Neutrophil (primary cell): ENCODE data around the gene TPM4.

Experiments
- H3K27ac ChIP-seq: fragments of 200-600 bp; sonication (generic); 2 replicates; pipeline ENCODE4 v1.5.1; 2016; ENCODE audit warnings: mild to moderate bottlenecking, moderate library complexity
- H3K27me3 ChIP-seq: fragments of 200-600 bp; sonication (generic); 2 replicates; pipeline ENCODE4 v1.6.0; 2016; ENCODE audit warnings: mild to moderate bottlenecking
- H3K36me3 ChIP-seq: fragments of 200-600 bp; sonication (generic); 2 replicates; pipeline ENCODE4 v1.5.1; 2017
- H3K4me1 ChIP-seq, 2 experiments: fragments of 200-600 bp in 1 of 2; sonication (generic) in 1 of 2; 1 replicate in 1 of 2; 2 replicates in 1 of 2; pipeline versions ENCODE4 v1.5.1 to v1.6.1; 2013 to 2016; ENCODE audit warnings: low read depth in 1 of 2, low read length in 1 of 2, mild to moderate bottlenecking in 1 of 2, moderate library complexity in 1 of 2; ENCODE audit not compliant: control insufficient read depth in 1 of 2, insufficient read depth in 1 of 2
- H3K4me3 ChIP-seq, 2 experiments: fragments of 200-600 bp in 1 of 2; sonication (generic) in 1 of 2; 1 replicate in 1 of 2; 2 replicates in 1 of 2; pipeline ENCODE4 v1.5.1; 2013 to 2016; ENCODE audit warnings: low read depth in 1 of 2, low read length in 1 of 2, mild to moderate bottlenecking in 1 of 2, moderate library complexity in 1 of 2
- H3K9me3 ChIP-seq: fragments of 200-600 bp; sonication (generic); 2 replicates; pipeline ENCODE4 v1.5.1; 2016
- TF ChIP-seq, protein P1 (sequence below): fragments of 200-600 bp; sonication (generic); IDR thresholded peaks from 2 replicates; pipeline ENCODE4 v1.5.1; 2016; ENCODE audit warnings: antibody characterized with exemption

The TPM4 gene

DNA sequence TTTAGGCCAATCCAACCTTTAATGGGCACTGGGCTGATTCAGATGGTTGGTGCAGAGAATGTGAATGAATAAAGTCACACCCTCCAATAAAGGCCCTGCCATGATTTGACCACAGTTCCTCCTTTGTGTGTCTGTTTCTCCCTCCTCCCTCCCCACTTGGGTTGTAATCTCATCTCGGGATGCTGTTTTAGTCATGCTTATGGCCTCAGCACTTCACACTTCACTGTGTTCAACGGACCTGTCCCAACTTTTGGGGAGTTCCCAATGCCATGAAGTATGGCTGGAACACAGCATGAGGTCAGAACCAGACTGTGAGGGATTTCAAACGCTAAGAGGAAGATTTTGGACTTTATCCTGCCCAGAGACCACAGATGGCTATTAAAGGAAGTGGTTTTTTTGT lies 29.8 kb downstream of the TPM4 start:
- Histone ChIP-seq H3K4me3 (no peak overlapping the region), H3K27me3 (no peaks in the 10 kb centered on the region), H3K9me3 (no peaks in the 10 kb centered on the region), H3K27ac (peak overlapping the region; percentile 22), H3K36me3 (peaks cover 28% of the 10 kb centered on the region), H3K4me1 (peaks cover 6 to 7% of the 10 kb centered on the region in 2 experiments)
- TF ChIP-seq, protein P1, sequence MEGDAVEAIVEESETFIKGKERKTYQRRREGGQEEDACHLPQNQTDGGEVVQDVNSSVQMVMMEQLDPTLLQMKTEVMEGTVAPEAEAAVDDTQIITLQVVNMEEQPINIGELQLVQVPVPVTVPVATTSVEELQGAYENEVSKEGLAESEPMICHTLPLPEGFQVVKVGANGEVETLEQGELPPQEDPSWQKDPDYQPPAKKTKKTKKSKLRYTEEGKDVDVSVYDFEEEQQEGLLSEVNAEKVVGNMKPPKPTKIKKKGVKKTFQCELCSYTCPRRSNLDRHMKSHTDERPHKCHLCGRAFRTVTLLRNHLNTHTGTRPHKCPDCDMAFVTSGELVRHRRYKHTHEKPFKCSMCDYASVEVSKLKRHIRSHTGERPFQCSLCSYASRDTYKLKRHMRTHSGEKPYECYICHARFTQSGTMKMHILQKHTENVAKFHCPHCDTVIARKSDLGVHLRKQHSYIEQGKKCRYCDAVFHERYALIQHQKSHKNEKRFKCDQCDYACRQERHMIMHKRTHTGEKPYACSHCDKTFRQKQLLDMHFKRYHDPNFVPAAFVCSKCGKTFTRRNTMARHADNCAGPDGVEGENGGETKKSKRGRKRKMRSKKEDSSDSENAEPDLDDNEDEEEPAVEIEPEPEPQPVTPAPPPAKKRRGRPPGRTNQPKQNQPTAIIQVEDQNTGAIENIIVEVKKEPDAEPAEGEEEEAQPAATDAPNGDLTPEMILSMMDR, result no peak

DNA sequence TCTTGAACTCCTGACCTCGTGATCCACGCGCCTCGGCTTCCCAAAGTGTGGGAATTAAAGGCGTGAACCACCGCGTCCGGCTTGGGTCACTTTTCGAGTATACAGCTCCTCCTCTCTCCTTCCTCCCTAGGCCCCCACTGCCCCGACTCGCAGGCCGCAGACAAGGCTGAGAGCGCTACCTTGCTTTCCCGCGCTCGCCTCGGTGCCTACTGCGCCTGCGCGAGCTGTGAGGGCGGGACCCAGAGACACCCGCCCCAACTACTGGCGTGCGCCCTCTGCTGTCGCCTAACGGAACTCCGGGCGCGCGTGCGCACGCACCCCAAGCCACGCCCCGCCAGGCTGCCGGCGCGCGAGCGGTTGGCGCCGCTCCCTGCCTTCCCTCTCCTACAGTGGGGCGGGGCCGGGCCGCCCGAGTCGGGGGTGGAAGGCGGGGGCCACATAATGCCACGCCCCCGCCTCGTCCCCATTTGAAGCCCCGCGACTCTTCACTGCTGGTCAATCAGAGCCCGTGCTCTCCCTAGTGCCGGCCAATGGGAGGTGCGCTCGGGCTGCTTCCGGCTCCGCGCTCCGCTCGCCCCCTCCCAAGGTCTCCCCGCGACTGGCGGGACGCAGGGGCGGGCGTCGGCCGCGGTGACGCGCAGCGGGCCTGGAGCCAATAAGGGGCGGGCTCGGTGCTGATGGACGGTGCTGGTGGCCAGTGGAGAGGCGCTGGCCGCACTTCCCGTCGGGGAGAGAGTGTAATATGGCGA lies 35.0 kb downstream of the TPM4 start, which contains the start of gene RAB8A:
RAB8A (plus strand) TSS at position 730 of the 749 bp plus-strand sequence; CDS start at position 743, 13 bp downstream.
- H3K4me3 ChIP-seq, result peak within 1 kb of the TSS; percentile 96 to 98
- TF ChIP-seq, protein P1, result peak; percentile 100
- no peaks in the 10 kb centered on the region for H3K9me3 ChIP-seq
- H3K27me3 ChIP-seq, result no peaks in the 10 kb centered on the region
- peaks cover 30 to 44% of the 10 kb centered on the region in 2 experiments for H3K4me1 ChIP-seq
- H3K27ac ChIP-seq, result peak within 1 kb of the TSS; percentile 93
- peaks cover 29% of the 10 kb centered on the region for H3K36me3 ChIP-seq

DNA sequence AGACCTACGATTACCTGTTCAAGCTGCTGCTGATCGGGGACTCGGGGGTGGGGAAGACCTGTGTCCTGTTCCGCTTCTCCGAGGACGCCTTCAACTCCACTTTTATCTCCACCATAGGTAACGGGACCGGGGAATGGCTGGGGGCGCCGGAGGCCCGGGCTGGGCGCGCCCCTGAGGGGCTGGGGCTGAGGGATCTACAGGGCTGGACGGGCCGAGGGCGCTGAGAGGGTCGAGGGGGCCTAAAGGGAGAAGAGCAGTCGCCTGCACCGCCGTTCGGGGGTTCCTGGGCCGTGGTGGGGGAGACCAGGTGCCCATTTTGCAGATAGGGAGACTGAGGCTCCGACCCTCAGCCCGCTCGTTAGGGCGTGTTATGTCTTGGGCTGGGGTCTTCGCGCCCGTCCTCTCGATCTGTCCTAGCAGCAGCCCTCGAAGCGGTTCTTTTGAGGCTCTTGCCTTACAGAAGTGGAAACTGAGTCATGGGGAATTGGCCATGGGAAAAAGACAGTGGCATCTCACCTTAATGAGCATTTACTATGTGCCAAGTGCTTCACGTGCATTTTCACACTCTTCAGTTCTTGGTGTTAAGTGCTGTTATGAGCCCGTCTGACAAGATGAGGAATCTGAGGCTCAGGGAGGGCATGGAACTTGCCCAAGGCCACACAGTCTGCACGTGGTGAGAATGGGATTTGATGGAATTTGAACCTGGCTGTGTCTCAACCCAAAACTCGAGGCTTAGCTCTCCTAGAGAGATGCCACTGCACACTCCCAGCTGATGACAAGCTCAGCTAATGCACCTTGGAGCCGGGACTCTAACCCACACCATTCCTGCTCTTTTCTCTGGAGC lies 35.8 kb downstream of the TPM4 start:
- TF ChIP-seq, protein P1, result no peak
- Histone ChIP-seq H3K27me3 (no peaks in the 10 kb centered on the region), H3K9me3 (no peaks in the 10 kb centered on the region), H3K4me3 (peak overlapping the region; percentile 96 to 98), H3K4me1 (peaks cover 30 to 46% of the 10 kb centered on the region in 2 experiments), H3K36me3 (peaks cover 29% of the 10 kb centered on the region), H3K27ac (peak overlapping the region; percentile 93)

DNA sequence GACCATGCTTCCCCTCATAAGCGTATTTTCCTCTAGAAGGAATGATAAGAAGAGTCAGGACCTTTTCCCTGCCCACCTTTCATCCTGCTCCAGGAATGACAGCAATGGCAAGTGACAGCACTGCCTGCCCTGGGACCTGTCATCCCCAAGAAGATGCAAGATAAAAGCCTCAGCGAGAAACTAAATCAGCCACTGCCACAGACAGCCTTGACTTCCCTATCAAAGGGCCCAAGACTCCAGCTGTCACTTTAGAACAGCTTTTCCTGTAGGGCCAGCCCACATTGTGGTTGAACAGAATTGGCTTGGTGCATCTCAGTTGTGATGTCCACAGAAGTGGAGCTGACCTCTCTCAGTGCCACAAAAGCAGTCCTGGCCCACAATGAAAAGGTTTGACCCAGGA lies 36.5 kb downstream of the TPM4 start:
- peaks cover 35 to 50% of the 10 kb centered on the region in 2 experiments for H3K4me1 ChIP-seq
- TF ChIP-seq, protein P1, result no peak
- H3K36me3 ChIP-seq, result peaks cover 29% of the 10 kb centered on the region
- H3K4me3 ChIP-seq, result peak overlapping the region; percentile 96 to 98
- no peaks in the 10 kb centered on the region for H3K27me3 ChIP-seq
- H3K9me3 ChIP-seq, result no peaks in the 10 kb centered on the region
- H3K27ac ChIP-seq, result peak overlapping the region; percentile 93

DNA sequence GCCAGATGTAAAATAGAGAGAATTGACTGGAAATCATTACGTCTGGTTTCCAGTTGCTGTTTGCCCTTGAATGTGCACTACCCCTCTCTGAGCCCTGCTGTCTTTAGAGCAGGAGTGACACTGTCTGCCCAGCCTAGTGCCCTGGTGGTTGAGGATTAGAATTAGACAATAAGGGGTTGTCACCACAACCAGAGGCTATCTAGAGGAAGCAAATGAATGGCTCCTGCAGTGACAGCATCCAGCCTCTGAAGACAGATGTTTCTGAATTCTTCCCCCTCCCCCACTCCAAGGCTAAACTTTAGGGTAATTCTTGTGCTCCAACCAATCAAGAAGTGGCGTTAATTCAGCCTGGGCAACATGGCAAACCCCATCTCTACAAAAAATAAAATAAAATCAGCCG lies 37.4 kb downstream of the TPM4 start:
- H3K4me1 ChIP-seq, result peaks cover 44 to 60% of the 10 kb centered on the region in 2 experiments
- H3K4me3 ChIP-seq, result no peak overlapping the region
- H3K27ac ChIP-seq, result peak overlapping the region; percentile 93
- no peaks in the 10 kb centered on the region for H3K9me3 ChIP-seq
- H3K36me3 ChIP-seq, result peaks cover 36% of the 10 kb centered on the region
- H3K27me3 ChIP-seq, result no peaks in the 10 kb centered on the region
- TF ChIP-seq, protein P1, result no peak
